GM20000 (cell line): ENCODE results near the gene IL1A.
"Not testable (repeated sequence)": the region's sequence is repeated elsewhere in the genome, so short reads cannot be mapped to it uniquely, and the experiment has no call there.

Source experiments
- DNase-seq: peaks from one replicate; pipeline ENCODE4 v3.0.0; 2012; ENCODE audit warnings: low spot score
- CTCF ChIP-seq: IDR thresholded peaks from 2 replicates; pipeline ENCODE4 v1.5.1; 2012; ENCODE audit warnings: mild to moderate bottlenecking, control low read depth; ENCODE audit errors: extremely low read depth, missing control alignments

Gene IL1A

GRCh38 chr2:112784199-112785189 lies at the start of gene IL1A:
Gene IL1A (minus strand): TSS chr2:112784493. CDS start chr2:112783770, 723 bp downstream.
- TF ChIP-seq CTCF, result no peak
- DNase-seq, result no peak

GRCh38 chr2:112833976-112834375 lies 49.7 kb upstream of the IL1A start:
- TF ChIP-seq CTCF, result no peak
- DNase-seq, result no peak

- not testable (repeated sequence) for DNase-seq
These were observed 49.3 kb upstream of the IL1A start for GRCh38 chr2:112833639-112833931.

GRCh38 chr2:112832841-112833638 lies 48.7 kb upstream of the IL1A start:
- no peak for TF ChIP-seq CTCF
- no peak for DNase-seq

GRCh38 chr2:112831946-112832840 lies 47.9 kb upstream of the IL1A start:
- no peak for TF ChIP-seq CTCF
- DNase-seq, result no peak

GRCh38 chr2:112831513-112831845 lies 47.2 kb upstream of the IL1A start:
- no peak for TF ChIP-seq CTCF
- DNase-seq, result no peak

GRCh38 chr2:112830682-112831512 lies 46.6 kb upstream of the IL1A start:
- no peak for DNase-seq
- TF ChIP-seq CTCF, result no peak
